Activated naive CD4-positive, alpha-beta T cell treated with anti-CD3 and anti-CD28 coated beads for 36 hours (primary cell): ENCODE results near the gene GAMT. TPM values are rescaled to one million over a fixed set of nuclear protein-coding genes. Genes with fewer than 3 reads are reported as not detected.

Source experiments
- CTCF ChIA-PET: fragments of 350-600 bp; sonication (Branson Sonifier 250); formaldehyde crosslinking; loops from one replicate; lab custom pipeline; 2021; ENCODE audit warnings: antibody characterized with exemption; lab: Charles Lee
- DNase-seq: peaks from one replicate; pipeline ENCODE4 v3.0.0-alpha.2; 2020
- H3K27ac Mint-ChIP-seq: one replicate; pipeline ENCODE4 v1.8.0; 2021; ENCODE audit warnings: mild to moderate bottlenecking, mixed read lengths
- H3K27me3 Mint-ChIP-seq: one replicate; pipeline ENCODE4 v1.8.0; 2021; ENCODE audit warnings: low read depth, mixed read lengths
- H3K36me3 Mint-ChIP-seq: one replicate; pipeline ENCODE4 v1.8.0; 2021; ENCODE audit warnings: low read depth, mixed read lengths
- H3K4me1 Mint-ChIP-seq: one replicate; pipeline ENCODE4 v1.8.0; 2021; ENCODE audit warnings: low read depth, mixed read lengths
- H3K4me3 Mint-ChIP-seq: one replicate; pipeline ENCODE4 v1.8.0; 2021; ENCODE audit warnings: mild to moderate bottlenecking, moderate library complexity, mixed read lengths
- H3K9me3 Mint-ChIP-seq: one replicate; pipeline ENCODE4 v1.8.0; 2021; ENCODE audit warnings: mixed read lengths
- intact Hi-C: fragments of 100-400 bp; cut with micrococcal nuclease; formaldehyde crosslinking; loops from one replicate; pipeline ENCODE4 v1.15.1; 2023
- total RNA-seq, 2 experiments: library from RNA; stranded (reverse); gene quantifications; one replicate each; pipeline ENCODE4 v1.2.3, GENCODE V29; 2021

The GAMT gene
- total RNA-seq, 2 experiments from 2014 or later: 23.5 to 25.0 TPM

DNA sequence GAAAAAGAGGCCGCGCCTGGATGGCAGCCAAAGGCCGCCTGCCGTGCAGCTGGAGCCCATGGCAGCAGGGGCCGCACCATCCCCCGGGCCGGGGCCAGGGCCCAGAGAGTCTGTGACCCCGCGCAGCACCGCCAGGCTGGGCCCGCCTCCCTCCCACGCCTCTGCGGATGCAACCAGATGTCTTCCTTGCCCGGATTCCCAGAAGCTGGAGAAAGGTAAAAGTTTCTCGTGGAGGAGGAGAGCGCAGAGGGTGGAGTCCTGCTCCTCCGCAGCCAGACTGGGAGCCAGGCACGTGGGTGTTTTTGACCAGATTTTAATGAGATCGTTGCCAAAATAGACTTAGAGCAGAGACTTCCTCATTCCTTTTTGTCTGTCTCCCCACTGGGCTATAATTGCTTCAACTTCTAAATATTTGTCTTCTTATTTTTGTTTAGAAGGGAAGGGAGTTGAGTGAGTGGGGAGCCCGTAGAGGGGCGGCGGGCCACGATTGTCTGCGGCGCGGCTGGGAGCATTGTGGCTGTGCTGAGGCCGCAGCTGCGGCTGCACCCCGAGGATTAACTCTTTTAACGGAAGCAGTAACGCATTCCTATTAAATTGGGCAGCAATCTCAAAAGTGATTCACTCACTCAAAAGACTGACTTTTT lies 40.4 kb downstream of the GAMT start:
- Mint-ChIP-seq H3K27ac (no peak overlapping the region), H3K27me3 (no peaks in the 10 kb centered on the region), H3K4me3 (no peak overlapping the region), H3K36me3 (peaks cover 39% of the 10 kb centered on the region), H3K9me3 (no peaks in the 10 kb centered on the region), H3K4me1 (peaks cover 36% of the 10 kb centered on the region)
- CTCF ChIA-PET: no interaction called here
- intact Hi-C loops: no loop called here
- DNase-seq: no peak

DNA sequence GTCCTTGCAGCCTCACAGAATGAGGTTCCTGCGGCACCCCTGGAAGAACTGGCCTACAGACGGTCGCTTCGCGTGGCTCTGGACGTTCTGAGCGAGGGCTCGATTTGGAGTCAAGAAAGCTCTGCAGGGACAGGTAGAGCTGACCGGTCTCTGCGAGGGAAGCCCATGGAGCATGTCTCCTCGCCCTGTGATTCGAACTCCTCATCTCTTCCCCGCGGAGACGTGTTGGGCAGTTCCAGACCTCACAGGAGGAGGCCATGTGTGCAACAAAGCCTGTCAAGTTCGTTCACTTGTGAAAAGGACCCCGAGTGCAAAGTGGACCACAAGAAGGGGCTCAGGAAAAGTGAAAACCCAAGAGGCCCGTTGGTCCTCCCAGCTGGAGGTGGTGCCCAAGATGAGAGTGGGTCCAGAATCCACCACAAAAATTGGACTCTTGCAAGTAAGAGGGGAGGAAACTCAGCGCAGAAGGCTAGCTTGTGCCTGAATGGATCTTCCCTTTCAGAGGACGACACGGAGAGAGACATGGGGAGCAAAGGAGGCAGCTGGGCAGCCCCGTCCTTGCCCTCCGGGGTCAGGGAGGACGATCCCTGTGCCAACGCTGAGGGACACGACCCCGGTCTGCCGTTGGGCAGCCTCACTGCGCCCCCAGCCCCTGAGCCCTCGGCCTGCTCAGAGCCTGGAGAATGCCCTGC lies 41.1 kb downstream of the GAMT start:
- CTCF ChIA-PET: no interaction called here
- H3K27ac Mint-ChIP-seq: no peak overlapping the region
- no peak overlapping the region for H3K4me3 Mint-ChIP-seq
- no peaks in the 10 kb centered on the region for H3K9me3 Mint-ChIP-seq
- peaks cover 42% of the 10 kb centered on the region for H3K4me1 Mint-ChIP-seq
- no peaks in the 10 kb centered on the region for H3K27me3 Mint-ChIP-seq
- no peak for DNase-seq
- intact Hi-C loops: no loop called here
- peaks cover 37% of the 10 kb centered on the region for H3K36me3 Mint-ChIP-seq

DNA sequence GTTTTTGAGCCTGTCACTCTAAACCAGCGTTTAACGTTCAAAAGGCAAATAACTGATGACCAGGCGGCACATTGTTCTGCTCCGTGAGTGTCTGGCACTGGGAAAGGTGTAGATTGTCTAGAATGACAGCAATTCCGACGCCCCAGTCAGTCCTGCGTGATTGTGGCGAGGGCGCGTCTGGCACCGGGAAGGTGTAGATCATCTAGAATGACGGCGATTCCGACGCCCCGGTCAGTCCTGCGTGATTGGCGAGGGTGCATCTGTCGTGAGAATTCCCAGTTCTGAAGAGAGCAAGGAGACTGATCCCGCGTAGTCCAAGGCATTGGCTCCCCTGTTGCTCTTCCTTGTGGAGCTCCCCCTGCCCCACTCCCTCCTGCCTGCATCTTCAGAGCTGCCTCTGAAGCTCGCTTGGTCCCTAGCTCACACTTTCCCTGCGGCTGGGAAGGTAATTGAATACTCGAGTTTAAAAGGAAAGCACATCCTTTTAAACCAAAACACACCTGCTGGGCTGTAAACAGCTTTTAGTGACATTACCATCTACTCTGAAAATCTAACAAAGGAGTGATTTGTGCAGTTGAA lies 43.7 kb downstream of the GAMT start:
- Mint-ChIP-seq H3K27me3 (no peaks in the 10 kb centered on the region), H3K4me1 (peaks cover 26% of the 10 kb centered on the region), H3K27ac (no peak overlapping the region), H3K9me3 (no peaks in the 10 kb centered on the region), H3K36me3 (peaks cover 27% of the 10 kb centered on the region), H3K4me3 (no peak overlapping the region)
- intact Hi-C loops: loop anchor here (5.0 kb wide), 1 partner anchor 80 kb away; the partner anchor contains the start of gene FAM174C
- DNase-seq: no peak
- CTCF ChIA-PET: no interaction called here

DNA sequence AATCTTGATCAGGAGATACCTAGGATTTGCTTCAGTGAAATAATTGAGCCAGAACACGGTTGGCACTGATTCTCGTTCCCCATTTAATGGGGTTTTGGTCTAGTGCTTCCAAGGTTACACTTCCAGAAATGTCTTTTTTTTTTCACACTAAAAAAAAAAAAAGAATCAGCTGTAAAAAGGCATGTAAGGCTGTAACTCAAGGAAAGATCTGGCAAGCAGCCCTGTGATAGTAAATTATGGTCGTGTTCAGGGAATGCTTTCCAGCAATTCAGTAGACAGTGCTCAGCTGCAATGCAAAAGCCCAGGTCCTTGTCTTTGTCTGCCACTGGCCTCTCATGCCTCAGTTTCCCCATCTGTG lies 44.9 kb downstream of the GAMT start:
- intact Hi-C loops: loop anchor here (5.0 kb wide), 1 partner anchor 79 kb away; the partner anchor contains the start of gene FAM174C
- CTCF ChIA-PET: no interaction called here
- no peak for DNase-seq
- Mint-ChIP-seq H3K9me3 (no peaks in the 10 kb centered on the region), H3K27me3 (no peaks in the 10 kb centered on the region), H3K4me1 (peaks cover 16% of the 10 kb centered on the region), H3K36me3 (peaks cover 21% of the 10 kb centered on the region), H3K27ac (no peak overlapping the region), H3K4me3 (peak overlapping the region; percentile 83)

DNA sequence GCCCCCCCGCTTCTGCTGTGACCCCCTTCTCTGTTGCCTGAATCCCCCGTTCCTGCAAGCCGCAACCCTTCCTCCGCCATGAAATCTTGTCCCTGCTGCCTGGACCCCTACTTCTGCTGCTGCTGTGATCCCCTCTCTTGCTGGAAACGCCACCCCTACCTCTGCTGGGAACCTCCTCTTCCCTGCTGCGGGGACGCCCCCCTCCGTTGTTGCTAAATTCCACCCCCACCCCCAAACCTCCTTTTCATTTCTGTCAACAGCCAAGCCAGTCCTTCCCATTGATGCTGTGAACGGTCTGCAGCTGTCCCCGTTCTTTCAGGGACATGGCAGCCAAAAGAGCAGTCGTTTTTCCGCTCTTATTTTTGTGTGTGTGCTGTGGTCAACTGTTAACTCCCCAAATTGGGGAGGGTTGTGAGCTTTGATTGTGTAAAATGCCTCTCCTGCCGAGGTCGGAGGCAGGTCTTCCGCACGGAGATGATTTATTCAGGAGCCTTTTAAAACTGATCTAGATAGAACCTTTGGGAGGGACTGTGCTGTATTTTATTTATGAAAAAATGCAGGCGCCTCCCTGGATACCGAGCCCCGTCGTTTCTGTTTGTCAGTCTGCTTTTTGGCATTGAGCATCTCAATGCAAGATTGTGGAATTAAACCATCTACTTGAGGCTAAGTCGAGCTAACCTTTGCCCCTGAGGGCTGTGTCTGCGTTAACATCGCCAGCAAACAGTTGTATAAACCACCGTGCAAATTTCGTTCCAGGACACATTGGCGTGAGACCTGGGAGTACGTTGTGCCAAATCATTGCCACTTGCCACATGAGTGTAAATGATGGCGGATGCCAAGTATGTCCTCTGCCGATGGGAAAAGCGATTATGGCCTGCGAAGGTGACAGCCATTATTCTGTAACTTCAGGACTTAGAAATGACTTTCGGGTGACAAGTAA lies 45.5 kb downstream of the GAMT start:
- CTCF ChIA-PET: no interaction called here
- H3K4me1 Mint-ChIP-seq: peaks cover 15% of the 10 kb centered on the region
- H3K27me3 Mint-ChIP-seq: no peaks in the 10 kb centered on the region
- peak overlapping the region; percentile 83 for H3K4me3 Mint-ChIP-seq
- no peaks in the 10 kb centered on the region for H3K9me3 Mint-ChIP-seq
- intact Hi-C loops: loop anchor here (2.0 to 5.0 kb wide), 2 partner anchors 51 to 79 kb away; partner anchors contain the start of genes DAZAP1 and FAM174C
- DNase-seq: peak; percentile 41
- peak overlapping the region; percentile 59 for H3K27ac Mint-ChIP-seq
- peaks cover 21% of the 10 kb centered on the region for H3K36me3 Mint-ChIP-seq

DNA sequence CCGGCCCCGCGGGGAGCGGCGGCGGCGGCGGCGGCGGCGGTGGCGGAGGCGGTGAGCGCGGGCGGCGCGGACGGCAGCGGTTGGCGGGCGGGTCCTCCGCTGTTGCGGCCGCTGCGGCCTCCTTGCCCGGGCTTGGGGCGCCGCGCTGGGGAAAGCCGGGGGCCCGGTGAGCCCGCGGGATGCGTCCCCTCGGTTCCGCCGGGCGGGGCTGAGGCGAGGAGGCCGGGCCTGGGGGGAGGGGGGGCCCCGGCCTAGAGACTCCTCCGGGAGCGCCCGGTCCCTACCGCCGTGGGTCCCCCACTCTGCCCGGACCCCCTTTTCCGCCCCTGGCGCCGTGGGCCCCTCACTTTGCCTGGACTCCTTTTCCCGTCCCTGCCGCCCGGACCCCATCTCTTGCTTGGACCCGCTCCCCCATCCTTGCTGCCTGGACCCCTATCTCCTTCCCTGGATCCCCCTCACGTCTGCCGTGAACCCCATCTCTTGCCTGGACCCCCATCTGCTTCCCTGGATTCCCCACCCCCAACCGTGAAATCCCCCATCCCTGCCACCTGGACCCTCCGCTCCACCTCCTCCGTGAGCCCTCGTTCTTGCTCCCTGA lies 46.3 kb downstream of the GAMT start:
- Mint-ChIP-seq H3K9me3 (no peaks in the 10 kb centered on the region), H3K27me3 (no peaks in the 10 kb centered on the region), H3K4me3 (peak overlapping the region; percentile 83), H3K36me3 (peaks cover 18% of the 10 kb centered on the region), H3K4me1 (peaks cover 15% of the 10 kb centered on the region), H3K27ac (no peak overlapping the region)
- CTCF ChIA-PET: no interaction called here
- no peak for DNase-seq
- intact Hi-C loops: loop anchor here (1.0 to 5.0 kb wide), 3 partner anchors 28 to 78 kb away; partner anchors contain the start of genes DAZAP1, FAM174C and NDUFS7

DNA sequence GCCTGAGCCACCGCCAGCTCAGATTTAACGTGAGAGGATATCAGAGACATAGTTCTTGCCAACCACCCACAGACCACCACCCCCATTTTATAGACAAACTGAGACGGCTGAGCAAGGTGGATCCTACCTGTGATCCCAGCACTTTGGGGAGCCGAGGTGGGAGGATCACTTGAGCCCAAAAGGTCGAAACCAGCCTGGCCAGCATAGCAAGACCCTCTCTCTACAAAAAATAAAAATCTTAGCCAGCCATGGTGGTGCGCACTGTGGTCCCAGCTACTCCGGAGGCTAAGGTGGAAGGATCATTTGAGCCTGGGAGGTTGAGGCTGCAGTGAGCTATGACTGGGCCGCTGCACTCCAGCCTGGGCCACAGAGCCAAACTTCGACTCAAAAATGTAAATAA lies 48.2 kb downstream of the GAMT start:
- no peaks in the 10 kb centered on the region for H3K9me3 Mint-ChIP-seq
- no peak overlapping the region for H3K27ac Mint-ChIP-seq
- H3K4me3 Mint-ChIP-seq: peak overlapping the region; percentile 34
- no peaks in the 10 kb centered on the region for H3K27me3 Mint-ChIP-seq
- CTCF ChIA-PET: no interaction called here
- intact Hi-C loops: no loop called here
- H3K4me1 Mint-ChIP-seq: peaks cover 15% of the 10 kb centered on the region
- H3K36me3 Mint-ChIP-seq: peaks cover 12% of the 10 kb centered on the region
- DNase-seq: no peak

DNA sequence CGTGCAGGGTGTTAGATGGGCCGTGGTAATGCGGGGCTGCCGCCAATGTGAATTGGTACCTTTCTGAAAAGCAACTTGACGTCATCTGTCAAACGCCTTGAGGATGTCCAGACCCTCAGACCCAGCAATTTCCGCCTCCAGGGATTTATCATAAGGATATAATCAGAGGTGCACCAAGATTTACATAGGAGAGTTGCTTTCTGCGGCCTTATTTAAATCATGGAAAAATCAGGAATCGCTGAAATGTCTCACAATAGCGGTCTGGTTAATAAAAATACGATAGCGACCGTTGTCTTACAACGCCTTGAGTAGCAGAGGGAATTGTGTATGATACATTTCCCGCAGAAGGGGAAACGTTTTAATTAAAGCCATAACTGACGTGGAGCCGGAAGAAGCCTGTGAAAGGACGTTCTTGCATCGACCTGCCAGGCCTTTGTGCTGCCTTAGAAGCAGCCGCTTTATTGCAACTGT lies 49.9 kb downstream of the GAMT start:
- CTCF ChIA-PET: no interaction called here
- Mint-ChIP-seq H3K36me3 (no peaks in the 10 kb centered on the region), H3K27ac (no peak overlapping the region), H3K27me3 (no peaks in the 10 kb centered on the region), H3K9me3 (no peaks in the 10 kb centered on the region), H3K4me1 (peaks cover 12% of the 10 kb centered on the region), H3K4me3 (no peak overlapping the region)
- no peak for DNase-seq
- intact Hi-C loops: no loop called here

DNA sequence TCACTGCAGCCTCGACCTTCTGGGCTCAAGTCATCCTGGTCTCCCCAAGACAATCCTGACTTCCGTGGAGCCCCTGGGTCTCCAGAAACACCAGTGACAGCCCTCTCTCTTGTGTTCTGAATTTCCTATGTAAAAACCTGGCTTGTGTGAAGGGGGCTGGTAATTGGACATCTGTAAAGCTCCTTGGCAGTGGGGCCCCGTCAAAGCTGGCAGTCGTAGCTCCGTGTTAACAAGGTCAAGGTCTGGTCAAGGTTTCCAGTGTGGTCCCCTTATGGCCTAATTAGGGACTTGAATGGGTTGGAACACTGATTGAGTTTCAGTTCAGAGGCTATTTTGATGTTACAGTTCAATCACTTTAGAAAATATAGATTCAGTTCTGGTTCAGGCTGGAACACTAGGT lies 50.5 kb downstream of the GAMT start:
- no peak overlapping the region for H3K27ac Mint-ChIP-seq
- intact Hi-C loops: no loop called here
- no peak for DNase-seq
- no peaks in the 10 kb centered on the region for H3K36me3 Mint-ChIP-seq
- no peak overlapping the region for H3K4me3 Mint-ChIP-seq
- no peaks in the 10 kb centered on the region for H3K27me3 Mint-ChIP-seq
- H3K9me3 Mint-ChIP-seq: no peaks in the 10 kb centered on the region
- CTCF ChIA-PET: no interaction called here
- peaks cover 7% of the 10 kb centered on the region for H3K4me1 Mint-ChIP-seq

DNA sequence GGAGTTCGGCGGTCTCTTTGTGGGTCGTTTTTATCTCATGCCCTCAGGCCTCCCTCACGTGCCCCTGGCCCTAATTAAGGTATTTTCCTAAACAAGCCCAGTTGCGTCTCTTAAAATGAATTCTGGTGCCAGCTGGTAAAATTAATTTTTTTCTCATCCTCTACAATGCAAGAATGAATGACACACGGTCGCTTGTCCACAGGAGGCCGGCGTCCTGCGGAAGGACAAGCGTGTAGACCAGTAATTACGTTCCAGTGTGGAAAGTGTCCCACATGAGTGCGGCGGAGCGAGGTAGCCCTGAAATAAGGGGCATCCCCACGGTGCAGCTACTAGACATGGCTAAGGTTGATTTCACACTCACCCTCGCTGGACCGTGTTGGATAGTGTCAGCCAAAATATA lies 52.1 kb downstream of the GAMT start:
- Mint-ChIP-seq H3K4me3 (no peak overlapping the region), H3K36me3 (no peaks in the 10 kb centered on the region), H3K27me3 (no peaks in the 10 kb centered on the region), H3K4me1 (peaks cover 5% of the 10 kb centered on the region), H3K27ac (no peak overlapping the region), H3K9me3 (no peaks in the 10 kb centered on the region)
- no peak for DNase-seq
- CTCF ChIA-PET: no interaction called here
- intact Hi-C loops: no loop called here
